Measurements from ENCODE around the gene YIPF4. TPM values are rescaled to one million over a fixed set of nuclear protein-coding genes. Genes with fewer than 3 reads are reported as not detected.

The YIPF4 gene
- total RNA-seq (8.8 and 9.6 TPM in 2 replicates), polyA plus RNA-seq (68.8 and 85.2 TPM in 2 replicates)

DNA sequence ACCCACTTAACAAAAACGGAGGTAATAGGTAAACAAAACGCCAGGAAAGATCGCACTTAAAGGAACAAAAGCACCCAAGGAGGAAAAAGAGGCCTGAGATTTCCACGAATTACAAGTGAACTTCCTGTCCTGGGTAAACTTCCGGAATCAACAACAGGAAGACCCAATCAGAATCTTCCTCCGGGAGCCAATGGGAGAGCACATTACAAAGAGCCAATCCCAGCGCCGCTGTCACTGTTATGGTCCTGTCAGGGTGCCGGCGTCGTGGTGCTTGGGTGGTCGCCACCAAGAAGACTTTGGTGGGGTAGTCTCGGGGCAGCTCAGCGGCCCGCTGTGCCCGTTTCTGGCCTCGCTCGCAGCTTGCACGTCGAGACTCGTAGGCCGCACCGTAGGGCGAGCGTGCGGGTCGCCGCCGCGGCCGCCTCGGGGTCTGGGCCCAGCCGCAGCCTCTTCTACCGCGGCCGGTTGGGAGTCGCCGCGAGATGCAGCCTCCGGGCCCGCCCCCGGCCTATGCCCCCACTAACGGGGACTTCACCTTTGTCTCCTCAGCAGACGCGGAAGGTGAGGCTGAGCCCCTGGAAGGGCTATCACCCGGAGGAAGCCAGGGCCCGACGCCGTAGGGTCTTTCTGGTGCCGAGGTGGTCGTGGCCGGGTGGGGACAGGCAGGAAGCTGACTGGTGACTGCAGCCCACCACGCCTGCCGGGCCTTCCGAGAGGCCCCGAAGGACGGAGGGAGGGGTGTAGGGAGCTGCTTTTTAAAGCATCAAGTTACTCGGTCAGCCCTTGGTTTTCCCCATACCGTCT lies at the start of gene YIPF4:
YIPF4 (plus strand) TSS at position 231 of the 804 bp plus-strand sequence; CDS start at position 483, 252 bp downstream.
- H3K9me3 ChIP-seq (ENCODE audit: low read depth): no peaks in the 10 kb centered on the region
- H3K27ac ChIP-seq: peak within 1 kb of the TSS; percentile 94
- peaks cover 9% of the 10 kb centered on the region for H3K27me3 ChIP-seq
- H3K36me3 ChIP-seq: peaks cover 3% of the 10 kb centered on the region
- peak within 1 kb of the TSS; percentile 54 for H3K4me3 ChIP-seq
- peak; percentile 90 to 94 for DNase-seq (ENCODE audit: low read depth in 1 of 2, low spot score in 1 of 2)
- H3K4me1 ChIP-seq (ENCODE audit: low read depth): no peaks in the 10 kb centered on the region
- TF ChIP-seq, protein P1, sequence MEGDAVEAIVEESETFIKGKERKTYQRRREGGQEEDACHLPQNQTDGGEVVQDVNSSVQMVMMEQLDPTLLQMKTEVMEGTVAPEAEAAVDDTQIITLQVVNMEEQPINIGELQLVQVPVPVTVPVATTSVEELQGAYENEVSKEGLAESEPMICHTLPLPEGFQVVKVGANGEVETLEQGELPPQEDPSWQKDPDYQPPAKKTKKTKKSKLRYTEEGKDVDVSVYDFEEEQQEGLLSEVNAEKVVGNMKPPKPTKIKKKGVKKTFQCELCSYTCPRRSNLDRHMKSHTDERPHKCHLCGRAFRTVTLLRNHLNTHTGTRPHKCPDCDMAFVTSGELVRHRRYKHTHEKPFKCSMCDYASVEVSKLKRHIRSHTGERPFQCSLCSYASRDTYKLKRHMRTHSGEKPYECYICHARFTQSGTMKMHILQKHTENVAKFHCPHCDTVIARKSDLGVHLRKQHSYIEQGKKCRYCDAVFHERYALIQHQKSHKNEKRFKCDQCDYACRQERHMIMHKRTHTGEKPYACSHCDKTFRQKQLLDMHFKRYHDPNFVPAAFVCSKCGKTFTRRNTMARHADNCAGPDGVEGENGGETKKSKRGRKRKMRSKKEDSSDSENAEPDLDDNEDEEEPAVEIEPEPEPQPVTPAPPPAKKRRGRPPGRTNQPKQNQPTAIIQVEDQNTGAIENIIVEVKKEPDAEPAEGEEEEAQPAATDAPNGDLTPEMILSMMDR (IDR thresholded peaks at IDR 0.05; ENCODE audit: low read depth, low read length): no peak

DNA sequence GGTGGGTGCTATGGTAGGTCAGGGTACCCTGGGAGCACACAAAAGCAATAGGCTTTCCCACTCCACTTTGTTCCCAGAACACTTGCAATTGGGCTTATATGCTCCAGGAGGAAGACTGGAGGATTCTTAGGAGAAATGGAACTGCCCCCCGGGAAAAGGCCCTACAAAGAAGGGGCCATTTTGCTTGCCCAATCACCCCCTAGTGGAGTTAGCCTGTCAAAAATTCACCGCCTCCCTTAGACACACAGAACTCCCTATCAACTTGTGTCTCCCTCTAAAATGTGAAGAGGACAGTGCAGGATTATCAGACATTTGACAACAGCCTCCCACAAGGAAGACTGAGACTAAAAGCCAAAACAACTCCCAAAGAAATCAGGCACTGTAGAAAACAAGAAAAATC lies 49.5 kb upstream of the YIPF4 start:
- Histone ChIP-seq H3K36me3 (peaks cover 12% of the 10 kb centered on the region), H3K27me3 (no peaks in the 10 kb centered on the region), H3K4me3 (no peak overlapping the region), H3K27ac (peak overlapping the region; percentile 49), H3K9me3 (ENCODE audit: low read depth) (no peaks in the 10 kb centered on the region), H3K4me1 (ENCODE audit: low read depth) (no peaks in the 10 kb centered on the region)
- TF ChIP-seq, protein P1 (IDR thresholded peaks at IDR 0.05; ENCODE audit: low read depth, low read length): no peak
- DNase-seq (ENCODE audit: low read depth in 1 of 2, low spot score in 1 of 2): no peak

DNA sequence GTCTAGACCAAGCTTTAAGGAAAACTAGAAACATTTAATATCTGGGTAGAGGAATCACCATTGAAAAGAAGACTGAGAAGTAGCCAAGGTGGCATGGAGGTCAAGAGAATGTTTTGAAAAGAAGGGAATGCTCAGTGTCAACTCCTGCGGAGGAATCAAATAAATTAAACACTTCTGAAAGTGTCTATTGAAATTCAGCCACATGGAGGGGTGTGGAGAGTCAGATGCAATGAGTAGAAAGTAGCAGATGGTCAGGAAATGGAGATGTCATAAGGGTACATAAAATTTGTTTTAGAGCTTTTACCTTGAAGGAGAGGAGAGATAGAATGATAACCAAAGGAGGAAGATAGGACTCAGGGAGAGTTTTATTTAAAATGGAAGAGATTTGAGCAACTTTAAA lies 48.1 kb upstream of the YIPF4 start:
- Histone ChIP-seq H3K9me3 (ENCODE audit: low read depth) (no peaks in the 10 kb centered on the region), H3K4me3 (no peak overlapping the region), H3K36me3 (peaks cover 7% of the 10 kb centered on the region), H3K27me3 (no peaks in the 10 kb centered on the region), H3K4me1 (ENCODE audit: low read depth) (no peaks in the 10 kb centered on the region), H3K27ac (no peak overlapping the region)
- TF ChIP-seq, protein P1 (IDR thresholded peaks at IDR 0.05; ENCODE audit: low read depth, low read length): no peak
- DNase-seq (ENCODE audit: low read depth in 1 of 2, low spot score in 1 of 2): no peak

DNA sequence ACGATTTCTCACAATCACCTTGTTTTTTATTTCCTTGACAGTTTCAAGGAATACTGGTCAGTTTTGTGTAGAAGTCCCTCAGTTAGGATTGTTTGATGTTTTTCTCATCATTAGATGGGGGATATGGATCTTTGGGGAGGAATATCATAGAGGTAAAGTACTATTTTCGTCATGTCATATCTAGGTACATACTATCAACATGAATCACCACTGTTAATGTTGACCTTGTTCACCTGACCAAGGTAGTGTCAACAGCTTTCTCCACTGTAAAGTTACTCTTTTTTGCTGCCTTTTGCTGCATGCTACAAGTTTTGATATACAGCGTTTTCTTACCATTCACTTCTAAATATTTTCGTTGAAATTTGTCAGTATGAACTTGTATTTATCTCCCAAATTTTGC lies 45.7 kb upstream of the YIPF4 start:
- H3K36me3 ChIP-seq: peaks cover 3% of the 10 kb centered on the region
- no peaks in the 10 kb centered on the region for H3K4me1 ChIP-seq (ENCODE audit: low read depth)
- no peaks in the 10 kb centered on the region for H3K27me3 ChIP-seq
- H3K9me3 ChIP-seq (ENCODE audit: low read depth): no peaks in the 10 kb centered on the region
- H3K27ac ChIP-seq: no peak overlapping the region
- TF ChIP-seq, protein P1 (IDR thresholded peaks at IDR 0.05; ENCODE audit: low read depth, low read length): no peak
- H3K4me3 ChIP-seq: no peak overlapping the region
- DNase-seq (ENCODE audit: low read depth in 1 of 2, low spot score in 1 of 2): no peak

DNA sequence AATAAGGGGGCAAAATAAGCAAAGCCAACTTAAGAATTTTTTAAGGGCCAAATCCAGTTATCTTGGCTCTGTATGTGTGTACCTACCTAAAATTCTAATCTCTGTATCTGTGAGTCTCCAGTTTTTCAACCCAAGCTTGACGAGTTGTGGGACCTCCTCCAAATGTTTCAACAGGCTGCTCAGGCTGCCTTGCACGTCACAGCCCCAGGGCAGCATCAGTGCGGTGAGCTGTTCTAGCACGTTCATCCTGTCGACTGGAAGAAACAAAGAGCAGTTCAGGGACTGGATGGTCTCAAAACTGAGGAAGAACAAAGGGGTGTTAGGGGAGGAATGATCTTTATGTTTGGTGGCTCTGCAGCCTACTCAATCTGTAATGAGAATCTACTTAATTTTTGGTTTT lies 42.4 kb upstream of the YIPF4 start:
- Histone ChIP-seq H3K27ac (no peak overlapping the region), H3K4me3 (no peak overlapping the region), H3K9me3 (ENCODE audit: low read depth) (no peaks in the 10 kb centered on the region), H3K27me3 (no peaks in the 10 kb centered on the region), H3K36me3 (peaks cover 3% of the 10 kb centered on the region), H3K4me1 (ENCODE audit: low read depth) (no peaks in the 10 kb centered on the region)
- peak in 1 of 2 donors; percentile 15 for DNase-seq (ENCODE audit: low read depth in 1 of 2, low spot score in 1 of 2)
- TF ChIP-seq, protein P1 (IDR thresholded peaks at IDR 0.05; ENCODE audit: low read depth, low read length): no peak

Measured in cardiac muscle cell (in vitro differentiated cells and primary cell).